Activated CD8-positive, alpha-beta T cell treated with anti-CD3 and anti-CD28 coated beads for 36 hours (primary cell): ENCODE results near the gene SLC6A19. TPM values are rescaled to one million over a fixed set of nuclear protein-coding genes. Genes with fewer than 3 reads are reported as not detected.

Source experiments
- ATAC-seq: fragments of 200-7000 bp; cut with Tn5 transposase; one replicate; pipeline ENCODE4 v1.10.0; 2021; ENCODE audit warnings: mild to moderate bottlenecking, moderate library complexity
- CTCF ChIA-PET: fragments of 350-600 bp; sonication (Branson Sonifier 250); formaldehyde crosslinking; loops from one replicate; lab custom pipeline; 2021; ENCODE audit warnings: antibody characterized with exemption; lab: Charles Lee
- POLR2A ChIA-PET: fragments of 350-600 bp; sonication (Branson Sonifier 250); formaldehyde crosslinking; loops from one replicate; lab custom pipeline; 2021; ENCODE audit warnings: antibody characterized with exemption; lab: Charles Lee
- DNase-seq: peaks from one replicate; pipeline ENCODE4 v3.0.0-alpha.2; 2020
- H3K27ac Mint-ChIP-seq: one replicate; pipeline ENCODE4 v1.8.0; 2021; ENCODE audit warnings: mild to moderate bottlenecking, mixed read lengths
- H3K27me3 Mint-ChIP-seq: one replicate; pipeline ENCODE4 v1.8.0; 2021; ENCODE audit warnings: mixed read lengths
- H3K36me3 Mint-ChIP-seq: one replicate; pipeline ENCODE4 v1.8.0; 2021; ENCODE audit warnings: low read depth, mixed read lengths
- H3K4me1 Mint-ChIP-seq: one replicate; pipeline ENCODE4 v1.8.0; 2021; ENCODE audit warnings: low read depth, mixed read lengths
- H3K4me3 Mint-ChIP-seq: one replicate; pipeline ENCODE4 v1.8.0; 2021; ENCODE audit warnings: mild to moderate bottlenecking, moderate library complexity, mixed read lengths
- H3K9me3 Mint-ChIP-seq: one replicate; pipeline ENCODE4 v1.8.0; 2021; ENCODE audit warnings: mixed read lengths
- CTCF ChIP-seq: fragments of 200-600 bp; IDR thresholded peaks from one replicate; pipeline ENCODE4 v1.8.0; 2022; ENCODE audit warnings: antibody characterized with exemption, mild to moderate bottlenecking
- intact Hi-C: fragments of 100-400 bp; cut with micrococcal nuclease; formaldehyde crosslinking; loops from one replicate; pipeline ENCODE4 v1.10.0; 2022
- total RNA-seq, 2 experiments: library from RNA; stranded (reverse); gene quantifications; one replicate each; pipeline ENCODE4 v1.2.3, GENCODE V29; 2021

The SLC6A19 gene
- total RNA-seq, 2 experiments from 2014 or later = not detected

GRCh38 chr5:1203968-1204692, 2.7 kb downstream of the SLC6A19 start:
- no peaks in the 10 kb centered on the region for H3K36me3 Mint-ChIP-seq
- CTCF ChIA-PET = no interaction called here
- H3K27ac Mint-ChIP-seq = no peak overlapping the region
- no peaks in the 10 kb centered on the region for H3K9me3 Mint-ChIP-seq
- POLR2A ChIA-PET = no interaction called here
- DNase-seq (no peak), ATAC-seq (no peak)
- no peaks in the 10 kb centered on the region for H3K27me3 Mint-ChIP-seq
- intact Hi-C loops = no loop called here
- no peak for TF ChIP-seq CTCF
- no peaks in the 10 kb centered on the region for H3K4me1 Mint-ChIP-seq
- H3K4me3 Mint-ChIP-seq = no peak overlapping the region

- no peak for DNase-seq
- ATAC-seq = no peak
- Mint-ChIP-seq H3K27ac (no peak overlapping the region), H3K9me3 (no peaks in the 10 kb centered on the region), H3K36me3 (no peaks in the 10 kb centered on the region), H3K4me1 (no peaks in the 10 kb centered on the region), H3K4me3 (no peak overlapping the region), H3K27me3 (no peaks in the 10 kb centered on the region)
- ChIA-PET POLR2A (no interaction called here), CTCF (no interaction called here)
- no peak for TF ChIP-seq CTCF
- intact Hi-C loops = no loop called here
Measured at GRCh38 chr5:1204693-1205242, 3.4 kb downstream of the SLC6A19 start.

DNA sequence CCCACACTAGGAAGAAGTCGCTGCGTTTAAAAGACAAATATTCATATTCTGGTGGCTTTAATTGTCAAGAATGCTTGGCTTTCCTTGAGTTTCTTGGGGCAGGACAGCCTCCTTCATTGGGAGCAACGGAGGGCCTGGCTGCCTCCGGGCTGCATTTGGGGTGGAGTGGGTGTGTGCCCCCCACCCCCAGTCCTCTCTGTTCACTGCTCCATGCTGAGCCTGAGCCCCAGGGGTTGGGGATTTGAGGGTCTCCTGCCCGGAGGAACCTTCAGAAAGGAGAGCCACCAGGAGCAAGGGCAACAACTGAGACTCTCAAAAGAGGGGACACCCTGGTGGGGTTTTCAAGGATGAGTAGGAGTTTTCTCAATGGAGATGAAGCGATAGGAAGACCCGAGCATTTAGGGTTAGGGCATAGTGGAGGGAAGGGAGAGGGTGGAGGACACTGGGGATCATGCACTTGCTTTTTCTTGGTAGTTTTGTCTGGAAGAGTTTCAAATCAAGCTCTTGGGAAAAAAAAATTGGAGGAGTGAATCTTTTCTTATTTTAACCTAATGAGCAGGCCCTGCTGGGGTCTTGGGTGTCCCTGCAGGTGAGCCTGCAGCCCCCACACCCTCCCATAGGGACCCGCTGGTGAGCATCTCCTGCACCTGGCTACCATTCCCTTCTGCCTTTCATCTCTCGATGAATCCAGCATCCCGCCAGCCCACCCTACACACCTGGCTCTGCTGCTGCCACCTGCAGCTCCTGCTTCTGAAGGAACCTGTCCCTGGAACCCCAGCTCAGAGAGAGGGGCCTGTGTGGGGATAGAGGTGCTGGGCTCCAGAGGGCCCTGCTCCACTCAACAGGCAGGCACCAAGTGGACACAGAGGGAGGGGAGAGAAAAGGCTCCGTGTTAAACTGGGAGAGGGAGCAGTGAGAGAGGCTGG, 4.1 kb downstream of the SLC6A19 start:
- DNase-seq (no peak), ATAC-seq (no peak)
- POLR2A ChIA-PET = no interaction called here
- H3K27me3 Mint-ChIP-seq = no peaks in the 10 kb centered on the region
- no peaks in the 10 kb centered on the region for H3K4me1 Mint-ChIP-seq
- no peak overlapping the region for H3K4me3 Mint-ChIP-seq
- H3K9me3 Mint-ChIP-seq = no peaks in the 10 kb centered on the region
- no peak overlapping the region for H3K27ac Mint-ChIP-seq
- intact Hi-C loops = no loop called here
- CTCF ChIA-PET = no interaction called here
- H3K36me3 Mint-ChIP-seq = no peaks in the 10 kb centered on the region
- TF ChIP-seq CTCF = no peak

DNA sequence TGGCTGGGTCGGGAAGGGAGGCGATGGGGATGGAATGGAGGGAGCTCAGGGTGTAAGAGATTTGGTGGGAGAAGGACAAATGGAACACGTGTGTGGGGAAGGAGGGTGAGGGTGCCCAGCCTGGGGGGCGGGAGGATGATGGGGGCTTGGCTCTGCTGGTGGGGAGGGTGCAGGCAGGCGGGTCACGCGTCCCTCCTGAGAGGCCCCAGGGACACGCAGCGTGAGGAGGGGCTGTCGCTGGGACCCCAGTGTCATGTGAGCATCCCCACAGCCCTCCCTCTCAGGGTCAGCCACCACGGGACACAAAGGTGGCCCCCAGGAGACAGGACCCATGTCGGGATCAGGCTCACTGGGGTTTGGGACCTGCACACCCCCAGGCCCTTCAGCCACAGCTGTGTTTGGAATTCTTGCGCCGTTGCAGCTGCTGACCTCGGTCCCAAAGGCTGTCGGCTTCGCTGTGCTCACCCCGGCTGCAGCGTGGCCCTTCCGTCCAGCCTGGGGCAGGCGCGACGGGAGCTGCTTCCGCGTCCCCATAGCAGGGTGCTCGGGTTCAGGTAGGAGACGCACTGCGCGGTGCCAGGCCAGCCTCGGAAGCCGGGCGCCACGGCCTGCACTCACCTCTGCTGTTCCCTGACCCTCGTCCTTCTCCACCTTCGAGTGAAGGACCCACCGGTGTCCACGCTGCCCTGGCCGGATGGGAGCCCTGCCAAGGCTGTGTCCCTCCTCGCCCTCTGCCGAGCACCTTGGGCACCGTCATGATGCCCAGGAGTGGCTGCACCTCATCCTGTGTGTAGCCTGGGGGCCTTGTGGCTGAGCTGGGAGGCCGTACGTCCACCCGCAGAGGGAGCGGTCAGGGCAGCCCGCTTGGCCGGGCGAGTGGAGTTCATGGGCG, 5.4 kb downstream of the SLC6A19 start:
- CTCF ChIA-PET = no interaction called here
- no peak for DNase-seq

More for the DNA sequence above, 5.4 kb downstream of the SLC6A19 start:
- no peaks in the 10 kb centered on the region for H3K9me3 Mint-ChIP-seq
- TF ChIP-seq CTCF = no peak
- no peaks in the 10 kb centered on the region for H3K36me3 Mint-ChIP-seq
- no peak for ATAC-seq
- intact Hi-C loops = no loop called here
- no peaks in the 10 kb centered on the region for H3K27me3 Mint-ChIP-seq
- H3K27ac Mint-ChIP-seq = no peak overlapping the region
- H3K4me3 Mint-ChIP-seq = no peak overlapping the region
- no peaks in the 10 kb centered on the region for H3K4me1 Mint-ChIP-seq
- POLR2A ChIA-PET = no interaction called here
